GM23248 (cell line): ENCODE data around the gene GGA3. TPM values are rescaled to one million over a fixed set of nuclear protein-coding genes. Genes with fewer than 3 reads are reported as not detected.

Source experiments
- DNase-seq: peaks from one replicate; pipeline ENCODE4 v3.0.0-alpha.2; 2015
- H2AFZ ChIP-seq: fragments of 200-600 bp; sonication (generic); 2 replicates; pipeline ENCODE4 v1.6.1; 2016; ENCODE audit warnings: antibody characterized with exemption
- H3F3A ChIP-seq: fragments of 200-600 bp; sonication (generic); 2 replicates; pipeline ENCODE4 v1.6.1; 2016; ENCODE audit warnings: mild to moderate bottlenecking, antibody characterized with exemption, mixed run types; ENCODE audit not compliant: insufficient read depth
- H3K27ac ChIP-seq: fragments of 200-600 bp; sonication (generic); 2 replicates; pipeline ENCODE4 v1.5.1; 2016; ENCODE audit warnings: mild to moderate bottlenecking
- H3K27me3 ChIP-seq: fragments of 200-600 bp; sonication (generic); replicated peaks from 2 replicates; pipeline ENCODE4 v1.6.1; 2016; ENCODE audit warnings: mild to moderate bottlenecking; ENCODE audit not compliant: insufficient read depth
- H3K36me3 ChIP-seq: fragments of 200-600 bp; sonication (generic); 2 replicates; pipeline ENCODE4 v1.6.1; 2016; ENCODE audit warnings: low read depth, mild to moderate bottlenecking
- H3K4me1 ChIP-seq: fragments of 200-600 bp; sonication (generic); 2 replicates; pipeline ENCODE4 v1.6.1; 2016; ENCODE audit warnings: mild to moderate bottlenecking; ENCODE audit not compliant: insufficient read depth
- H3K4me2 ChIP-seq: fragments of 200-600 bp; sonication (generic); one replicate; pipeline ENCODE4 v1.6.1; 2016; ENCODE audit warnings: mild to moderate bottlenecking; ENCODE audit not compliant: unreplicated experiment
- H3K4me3 ChIP-seq: fragments of 200-600 bp; sonication (generic); 2 replicates; pipeline ENCODE4 v1.5.1; 2016; ENCODE audit warnings: mild to moderate bottlenecking
- H3K79me2 ChIP-seq: fragments of 200-600 bp; sonication (generic); 2 replicates; pipeline ENCODE4 v1.6.1; 2016; ENCODE audit warnings: mild to moderate bottlenecking; ENCODE audit not compliant: insufficient read depth
- H3K9ac ChIP-seq: fragments of 200-600 bp; sonication (generic); 2 replicates; pipeline ENCODE4 v1.6.1; 2016; ENCODE audit warnings: mild to moderate bottlenecking
- H3K9me2 ChIP-seq: fragments of 200-600 bp; sonication (generic); 2 replicates; pipeline ENCODE4 v1.6.1; 2016; ENCODE audit warnings: mixed run types, mild to moderate bottlenecking, moderate library complexity; ENCODE audit not compliant: insufficient read depth
- H3K9me3 ChIP-seq: fragments of 200-600 bp; sonication (generic); one replicate; pipeline ENCODE4 v1.6.1; 2017; ENCODE audit warnings: low read depth
- H4K20me1 ChIP-seq: fragments of 200-600 bp; sonication (generic); 2 replicates; pipeline ENCODE4 v1.6.0; 2016; ENCODE audit not compliant: insufficient read depth
- EZH2 ChIP-seq: fragments of 200-600 bp; sonication (generic); IDR thresholded peaks from 2 replicates; pipeline ENCODE4 v1.6.1; 2018; ENCODE audit warnings: antibody characterized with exemption, mild to moderate bottlenecking; ENCODE audit not compliant: insufficient read depth, poor library complexity, severe bottlenecking
- EZH2phosphoT487 ChIP-seq: fragments of 200-600 bp; sonication (generic); IDR thresholded peaks from 2 replicates; pipeline ENCODE4 v1.6.1; 2018; ENCODE audit warnings: antibody characterized with exemption, moderate library complexity, mild to moderate bottlenecking, low read depth; ENCODE audit not compliant: insufficient read depth
- whole genome bisulfite sequencing, 2 experiments: methylation state at CpG; one replicate each; pipeline ENCODE4 v1.1.6; 2015 to 2017; ENCODE audit warnings: low lambda C conversion rate in 2 of 2, low coverage in 1 of 2; ENCODE audit errors: missing lambda C conversion rate in 2 of 2; 5-methylcytosine and 5-hydroxymethylcytosine counted together
- in situ Hi-C: fragments of 300-500 bp; cut with MboI; formaldehyde crosslinking; loops from 2 replicates; pipeline ENCODE4 v1.15.0; 2020
- polyA plus RNA-seq: library from polyadenylated mRNA; unstranded; fragments of >200 nt; fragmentation: Nextera tagmentation; extraction: Ambion mirVana; gene quantifications from 2 replicates; pipeline ENCODE4 v1.2.1, GENCODE V29; 2016
- total RNA-seq: library from RNA; depleted of rRNA; stranded (reverse); fragments of >200 nt; shearing (Covaris generic); gene quantifications from 2 replicates; pipeline ENCODE4 v1.2.3, GENCODE V29; 2014; rRNA removed

Gene GGA3
- total and polyA plus RNA-seq, 2 experiments from 2014 or later = 12.1 to 16.0 TPM

- H3K79me2 ChIP-seq = no peaks in the 10 kb centered on the region
- H3K9me2 ChIP-seq = no peaks in the 10 kb centered on the region
- in situ Hi-C loops = no loop called here
- no peak overlapping the region for H3K27ac ChIP-seq
- no peak overlapping the region for H2AFZ ChIP-seq
- H3K36me3 ChIP-seq = no peaks in the 10 kb centered on the region
- H3K9me3 ChIP-seq = no peaks in the 10 kb centered on the region
- no peaks in the 10 kb centered on the region for H4K20me1 ChIP-seq
- DNase-seq = no peak
- H3K4me2 ChIP-seq = no peak overlapping the region
- H3F3A ChIP-seq = peaks cover 7% of the 10 kb centered on the region
- no peaks in the 10 kb centered on the region for H3K27me3 ChIP-seq
- no peak for TF ChIP-seq EZH2phosphoT487
- TF ChIP-seq EZH2 = no peak
- no peak overlapping the region for H3K4me3 ChIP-seq
- no peak overlapping the region for H3K9ac ChIP-seq
- H3K4me1 ChIP-seq = no peaks in the 10 kb centered on the region
- WGBS, 2 experiments = 80 to 82% methylated on average over 6 of the region's 6 CpGs
Measured at GRCh38 chr17:75199886-75200618, 61.4 kb downstream of the GGA3 start.

GRCh38 chr17:75194879-75195278 lies 66.5 kb downstream of the GGA3 start:
- H3K9me3 ChIP-seq = no peaks in the 10 kb centered on the region
- H3K9ac ChIP-seq = no peak overlapping the region
- no peaks in the 10 kb centered on the region for H3K79me2 ChIP-seq
- H3K27ac ChIP-seq = no peak overlapping the region
- H3F3A ChIP-seq = no peaks in the 10 kb centered on the region
- peak; percentile 8 for DNase-seq
- H3K4me1 ChIP-seq = no peaks in the 10 kb centered on the region
- H2AFZ ChIP-seq = no peak overlapping the region
- TF ChIP-seq EZH2phosphoT487 (no peak), EZH2 (no peak)
- no peaks in the 10 kb centered on the region for H3K9me2 ChIP-seq
- 72 to 82% methylated on average over 4 of the region's 5 CpGs for WGBS, 2 experiments
- in situ Hi-C loops = no loop called here
- no peak overlapping the region for H3K4me3 ChIP-seq
- no peak overlapping the region for H3K4me2 ChIP-seq
- H4K20me1 ChIP-seq = no peaks in the 10 kb centered on the region
- no peaks in the 10 kb centered on the region for H3K27me3 ChIP-seq
- no peaks in the 10 kb centered on the region for H3K36me3 ChIP-seq

- Histone ChIP-seq H3K9me3 (no peaks in the 10 kb centered on the region), H3K9ac (no peak overlapping the region), H3K9me2 (no peaks in the 10 kb centered on the region), H3K4me2 (no peak overlapping the region), H2AFZ (no peak overlapping the region; the same call in 1 of the 2 replicates), H3F3A (no peaks in the 10 kb centered on the region), H3K4me3 (no peak overlapping the region), H3K27ac (no peak overlapping the region), H3K4me1 (no peaks in the 10 kb centered on the region), H3K36me3 (no peaks in the 10 kb centered on the region), H3K79me2 (no peaks in the 10 kb centered on the region), H4K20me1 (no peaks in the 10 kb centered on the region), H3K27me3 (no peaks in the 10 kb centered on the region)
- in situ Hi-C loops = no loop called here
- peak; percentile 59 for DNase-seq
- TF ChIP-seq EZH2phosphoT487 (no peak), EZH2 (no peak)
- 38 to 54% methylated on average over 4 of the region's 4 CpGs for WGBS, 2 experiments
Measured at GRCh38 chr17:75191584-75191983, 69.8 kb downstream of the GGA3 start.

GRCh38 chr17:75188614-75189013 lies 72.8 kb downstream of the GGA3 start:
- Histone ChIP-seq H4K20me1 (no peaks in the 10 kb centered on the region), H3K9ac (no peak overlapping the region), H3K27ac (no peak overlapping the region), H3K9me3 (no peaks in the 10 kb centered on the region), H3K36me3 (no peaks in the 10 kb centered on the region), H3K9me2 (no peaks in the 10 kb centered on the region), H3K4me2 (no peak overlapping the region), H3K4me3 (no peak overlapping the region), H3K27me3 (no peaks in the 10 kb centered on the region), H3F3A (peaks cover 6% of the 10 kb centered on the region), H2AFZ (no peak overlapping the region), H3K79me2 (no peaks in the 10 kb centered on the region), H3K4me1 (no peaks in the 10 kb centered on the region)
- TF ChIP-seq EZH2phosphoT487 = no peak
- no peak for TF ChIP-seq EZH2
- 96% methylated on average over 6 of the region's 6 CpGs for WGBS, 2 experiments
- no peak for DNase-seq
- in situ Hi-C loops = no loop called here

Other genes starting within 250 kb of the GGA3 start
- gene MRPL58, start 248.9 kb downstream of the GGA3 start, total RNA-seq = 35.6 and 52.4 TPM in 2 replicates
- 41.5 TPM in 2 replicates for gene MRPL58, start 248.9 kb downstream of the GGA3 start, polyA plus RNA-seq
- gene ATP5PD, start 214.6 kb downstream of the GGA3 start, total RNA-seq = 215 and 287 TPM in 2 replicates
- 511 and 522 TPM in 2 replicates for gene ATP5PD, start 214.6 kb downstream of the GGA3 start, polyA plus RNA-seq
- gene KCTD2, start 214.4 kb downstream of the GGA3 start, total RNA-seq = 19.9 and 25.5 TPM in 2 replicates
- gene KCTD2, start 214.4 kb downstream of the GGA3 start, polyA plus RNA-seq = 6.5 and 7.7 TPM in 2 replicates
- gene SLC16A5, start 173.7 kb downstream of the GGA3 start, total RNA-seq = 10.6 and 11.1 TPM in 2 replicates
- 4.8 and 5.4 TPM in 2 replicates for gene SLC16A5, start 173.7 kb downstream of the GGA3 start, polyA plus RNA-seq
- gene ARMC7, start 151.6 kb downstream of the GGA3 start, total RNA-seq = 1.3 and 3.8 TPM in 2 replicates
- 9.8 and 11.3 TPM in 2 replicates for gene ARMC7, start 151.6 kb downstream of the GGA3 start, polyA plus RNA-seq
- 51.5 and 60.8 TPM in 2 replicates for gene NT5C, start 129.9 kb downstream of the GGA3 start, total RNA-seq
- 66.5 and 67.9 TPM in 2 replicates for gene NT5C, start 129.9 kb downstream of the GGA3 start, polyA plus RNA-seq
- 54.0 and 59.8 TPM in 2 replicates for gene JPT1, start 107.1 kb downstream of the GGA3 start, total RNA-seq
- gene JPT1, start 107.1 kb downstream of the GGA3 start, polyA plus RNA-seq = 199 TPM in 2 replicates
- gene SUMO2, start 78.6 kb downstream of the GGA3 start, total RNA-seq = 70.8 and 86.5 TPM in 2 replicates
- 465 and 472 TPM in 2 replicates for gene SUMO2, start 78.6 kb downstream of the GGA3 start, polyA plus RNA-seq
- 13.4 and 26.2 TPM in 2 replicates for gene NUP85, start 55.9 kb downstream of the GGA3 start, total RNA-seq
- 31.4 and 44.0 TPM in 2 replicates for gene NUP85, start 55.9 kb downstream of the GGA3 start, polyA plus RNA-seq
- gene MRPS7, start 273 bp upstream of the GGA3 start, total RNA-seq = 34.8 and 41.6 TPM in 2 replicates
- 87.6 and 87.8 TPM in 2 replicates for gene MRPS7, start 273 bp upstream of the GGA3 start, polyA plus RNA-seq
- gene MIF4GD, start 9.6 kb upstream of the GGA3 start, total RNA-seq = 10.7 and 33.1 TPM in 2 replicates
- 14.1 and 14.4 TPM in 2 replicates for gene MIF4GD, start 9.6 kb upstream of the GGA3 start, polyA plus RNA-seq
- gene SLC25A19, start 27.8 kb upstream of the GGA3 start, total RNA-seq = 6.2 and 16.9 TPM in 2 replicates
- 6.7 and 6.8 TPM in 2 replicates for gene SLC25A19, start 27.8 kb upstream of the GGA3 start, polyA plus RNA-seq
- 65.0 and 103 TPM in 2 replicates for gene GRB2, start 144.1 kb upstream of the GGA3 start, total RNA-seq
- 96.6 and 105 TPM in 2 replicates for gene GRB2, start 144.1 kb upstream of the GGA3 start, polyA plus RNA-seq
- gene TMEM94, start 195.0 kb upstream of the GGA3 start, total RNA-seq = 24.5 and 54.0 TPM in 2 replicates
- 11.4 and 14.3 TPM in 2 replicates for gene TMEM94, start 195.0 kb upstream of the GGA3 start, polyA plus RNA-seq